ENCODE measurements around the gene ZCCHC2.

- TF ChIP-seq CTCF (IDR thresholded peaks at IDR 0.05; ENCODE audit: low read depth, low read length, poor library complexity, severe bottlenecking) = no peak
- no peak for TF ChIP-seq EZH2phosphoT487 (IDR thresholded peaks at IDR 0.05; ENCODE audit: borderline replicate concordance, low read length)
Observed at GRCh38 chr18:62537946-62538345, 15.1 kb downstream of the ZCCHC2 start.
